Measurements from ENCODE around the gene BPIFB3. TPM values are rescaled to one million over a fixed set of nuclear protein-coding genes. Genes with fewer than 3 reads are reported as not detected.

Gene BPIFB3
- polyA plus RNA-seq, 1 experiment, result not detected

- no peak for DNase-seq (ENCODE audit: low read depth, low spot score)
- CTCF ChIA-PET, result no interaction called here
- Histone ChIP-seq H3K9me3 (ENCODE audit: control insufficient read depth, insufficient read depth, low read length) (no peaks in the 10 kb centered on the region), H3K27me3 (ENCODE audit: control insufficient read depth, insufficient read depth, low read length) (peaks cover 14% of the 10 kb centered on the region), H3K4me3 (ENCODE audit: low read depth, low read length) (no peak overlapping the region), H3K27ac (ENCODE audit: low read depth, low read length) (no peak overlapping the region)
- POLR2A ChIA-PET, result no interaction called here
- TF ChIP-seq CTCF (IDR thresholded peaks at IDR 0.05; ENCODE audit: low read depth, low read length), result no peak
Observed at GRCh38 chr20:33018169-33018931, 35.4 kb upstream of the BPIFB3 start.

DNA sequence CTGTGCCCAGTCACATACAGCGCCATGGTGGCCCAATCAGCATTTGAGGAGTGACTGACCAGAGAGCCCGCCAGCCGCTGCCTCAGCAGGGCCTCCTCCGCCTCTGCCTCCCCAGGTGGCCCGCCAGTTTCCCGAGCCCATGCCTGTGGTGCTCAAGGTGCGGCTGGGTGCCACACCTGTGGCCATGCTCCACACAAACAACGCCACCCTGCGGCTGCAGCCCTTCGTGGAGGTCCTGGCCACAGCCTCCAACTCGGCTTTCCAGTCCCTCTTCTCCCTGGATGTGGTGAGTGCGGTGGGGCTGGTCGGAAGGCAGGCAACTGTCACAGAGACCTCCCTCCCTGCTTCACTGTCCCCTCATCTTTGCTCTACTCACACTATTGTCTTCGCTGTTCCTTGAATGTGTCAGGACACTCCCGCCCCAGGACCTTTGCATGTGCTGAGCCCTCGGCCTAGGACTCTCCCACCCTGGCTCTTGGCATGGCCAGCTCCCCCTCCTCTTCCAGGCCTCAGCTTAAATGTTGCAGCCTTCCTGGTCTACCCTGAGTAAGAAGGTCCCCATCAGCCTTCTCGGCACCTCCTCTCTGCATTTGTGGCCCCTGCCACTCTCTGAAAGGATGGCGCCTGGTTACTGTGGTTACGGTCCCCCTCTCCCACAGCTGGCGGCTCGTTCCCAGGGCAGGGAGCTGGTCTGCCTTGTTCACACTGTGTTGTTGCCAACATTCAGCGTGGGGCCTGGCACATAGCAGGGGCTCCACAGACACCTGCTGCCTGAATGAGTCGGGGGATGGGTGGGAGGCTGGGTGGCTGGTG is 34.0 kb upstream of the BPIFB3 start:
- no peak for TF ChIP-seq CTCF (IDR thresholded peaks at IDR 0.05; ENCODE audit: low read depth, low read length)
- Histone ChIP-seq H3K9me3 (ENCODE audit: control insufficient read depth, insufficient read depth, low read length) (no peaks in the 10 kb centered on the region), H3K27ac (ENCODE audit: low read depth, low read length) (no peak overlapping the region), H3K4me3 (ENCODE audit: low read depth, low read length) (no peak overlapping the region), H3K27me3 (ENCODE audit: control insufficient read depth, insufficient read depth, low read length) (peaks cover 8% of the 10 kb centered on the region)
- ChIA-PET POLR2A (no interaction called here), CTCF (no interaction called here)
- DNase-seq (ENCODE audit: low read depth, low spot score), result no peak

DNA sequence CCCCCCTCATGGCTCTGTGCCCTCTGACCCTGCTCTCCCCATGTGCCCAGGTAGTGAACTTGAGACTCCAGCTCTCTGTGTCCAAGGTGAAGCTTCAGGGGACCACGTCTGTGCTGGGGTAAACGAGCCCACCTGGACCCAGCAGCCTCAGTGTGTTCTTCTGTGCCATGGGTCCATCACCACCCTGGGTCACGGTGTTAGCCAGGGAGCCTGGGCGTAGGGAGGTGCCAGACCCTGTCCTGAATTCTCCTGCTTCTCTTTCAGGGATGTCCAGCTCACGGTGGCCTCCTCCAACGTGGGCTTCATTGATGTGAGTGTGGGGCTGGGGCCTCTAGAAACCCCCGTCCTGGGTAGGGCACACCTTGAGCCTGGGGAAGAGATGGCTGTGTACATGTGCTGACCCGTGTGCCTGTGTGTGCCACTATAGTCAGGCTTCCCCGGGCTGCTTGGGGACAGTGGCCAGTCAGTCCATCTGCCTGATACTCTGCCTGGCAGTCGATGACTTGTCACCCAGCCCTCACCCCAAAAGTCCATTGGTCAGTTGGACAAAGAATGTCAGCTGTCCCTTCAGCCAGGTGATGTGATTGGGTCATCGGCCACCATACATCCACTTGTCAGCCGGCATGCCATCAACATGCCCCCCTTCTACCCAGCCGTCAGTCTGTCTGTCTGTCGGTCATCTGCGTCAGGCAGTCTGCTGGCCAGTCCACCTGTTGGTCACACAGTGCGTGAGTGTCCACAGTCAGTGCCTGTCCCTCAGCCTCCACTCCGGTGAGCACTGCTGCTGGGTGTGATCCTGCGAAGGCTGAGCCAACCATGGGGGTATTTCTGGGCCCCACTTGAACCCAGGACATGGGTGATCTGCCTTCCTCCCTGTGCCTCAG is 33.2 kb upstream of the BPIFB3 start:
- ChIA-PET POLR2A (no interaction called here), CTCF (no interaction called here)
- Histone ChIP-seq H3K4me3 (ENCODE audit: low read depth, low read length) (no peak overlapping the region), H3K9me3 (ENCODE audit: control insufficient read depth, insufficient read depth, low read length) (no peaks in the 10 kb centered on the region), H3K27ac (ENCODE audit: low read depth, low read length) (no peak overlapping the region), H3K27me3 (ENCODE audit: control insufficient read depth, insufficient read depth, low read length) (peaks cover 6% of the 10 kb centered on the region)
- no peak for TF ChIP-seq CTCF (IDR thresholded peaks at IDR 0.05; ENCODE audit: low read depth, low read length)
- DNase-seq (ENCODE audit: low read depth, low spot score), result no peak

GRCh38 chr20:33021879-33022278 is 31.8 kb upstream of the BPIFB3 start:
- ChIA-PET CTCF (no interaction called here), POLR2A (no interaction called here)
- DNase-seq (ENCODE audit: low read depth, low spot score), result no peak
- Histone ChIP-seq H3K27ac (ENCODE audit: low read depth, low read length) (no peak overlapping the region), H3K27me3 (ENCODE audit: control insufficient read depth, insufficient read depth, low read length) (peaks cover 5% of the 10 kb centered on the region), H3K4me3 (ENCODE audit: low read depth, low read length) (no peak overlapping the region), H3K9me3 (ENCODE audit: control insufficient read depth, insufficient read depth, low read length) (no peaks in the 10 kb centered on the region)
- TF ChIP-seq CTCF (IDR thresholded peaks at IDR 0.05; ENCODE audit: low read depth, low read length), result no peak

Data from AG04450 (cell line).